Myocyte (in vitro differentiated cells): ENCODE data around the gene LPCAT2. TPM values are rescaled to one million over a fixed set of nuclear protein-coding genes. Genes with fewer than 3 reads are reported as not detected.

ENCODE experiments used
- DNase-seq: peaks from one replicate; pipeline ENCODE4 v3.0.0-alpha.2; 2012; ENCODE audit warnings: low read depth
- total RNA-seq: library from RNA; depleted of rRNA; stranded (reverse); fragments of >200 nt; gene quantifications from 2 replicates; pipeline ENCODE4 v1.2.3, GENCODE V29; 2014

The LPCAT2 gene
- total RNA-seq, 1 donor from 2014 or later, result 5.8 TPM

DNA sequence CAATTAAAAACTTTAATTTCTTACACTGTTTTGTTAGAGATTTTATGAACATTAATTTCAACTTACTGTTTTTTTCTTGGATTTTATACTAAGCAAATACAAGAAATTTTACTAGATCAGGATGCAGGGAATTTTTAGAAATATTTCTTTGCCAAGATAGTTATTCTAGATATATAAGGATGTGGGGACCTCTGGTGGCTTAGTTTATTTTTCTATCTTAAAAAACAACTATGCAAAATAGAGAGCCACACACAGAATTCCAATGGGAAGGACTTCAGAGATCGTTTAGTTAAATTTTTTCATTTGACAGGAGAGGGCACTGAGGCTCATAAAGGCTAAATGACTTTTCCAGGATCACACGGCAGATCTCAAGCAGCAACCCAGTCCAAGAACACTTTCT lies 34.6 kb downstream of the LPCAT2 start:
- DNase-seq, result peak; percentile 64

DNA sequence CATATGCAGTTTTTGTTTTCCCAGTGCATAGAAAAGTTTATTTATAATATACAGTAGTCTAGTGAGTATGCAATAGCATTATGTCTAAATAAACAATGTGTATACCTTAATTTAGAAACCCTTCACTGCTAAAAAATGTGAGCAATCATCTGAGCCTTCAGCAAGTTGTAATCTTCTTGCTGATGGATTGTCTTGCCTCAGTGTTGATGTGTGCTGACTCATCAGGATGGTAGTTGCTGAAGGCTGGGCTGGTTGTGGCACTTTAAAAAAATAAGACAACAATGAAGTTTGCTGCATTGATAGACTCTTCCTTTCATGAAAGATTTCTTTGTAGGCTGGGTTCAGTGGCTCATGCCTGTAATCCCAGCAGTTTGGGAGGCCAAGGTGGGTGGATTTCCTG lies 43.7 kb downstream of the LPCAT2 start:
- DNase-seq, result peak; percentile 50

DNA sequence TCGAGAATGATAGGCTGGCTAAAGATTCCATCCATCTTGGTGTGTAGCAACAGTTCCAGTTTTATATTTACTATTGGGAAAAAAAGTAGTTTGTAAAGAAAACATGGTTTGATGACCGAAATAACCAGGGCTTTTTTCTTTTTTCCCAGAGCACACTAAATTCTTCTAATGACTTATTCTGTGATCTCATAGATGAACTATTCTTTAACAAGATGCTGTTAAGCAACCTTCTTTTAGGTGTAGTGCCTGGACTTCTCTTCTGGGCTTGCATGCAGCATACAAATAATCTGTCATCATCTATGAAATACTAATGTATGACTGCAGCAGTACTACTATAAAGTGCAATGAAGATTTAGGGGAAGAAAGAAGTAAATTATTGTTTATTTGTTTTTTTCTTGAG lies 46.6 kb downstream of the LPCAT2 start:
- DNase-seq, result no peak

DNA sequence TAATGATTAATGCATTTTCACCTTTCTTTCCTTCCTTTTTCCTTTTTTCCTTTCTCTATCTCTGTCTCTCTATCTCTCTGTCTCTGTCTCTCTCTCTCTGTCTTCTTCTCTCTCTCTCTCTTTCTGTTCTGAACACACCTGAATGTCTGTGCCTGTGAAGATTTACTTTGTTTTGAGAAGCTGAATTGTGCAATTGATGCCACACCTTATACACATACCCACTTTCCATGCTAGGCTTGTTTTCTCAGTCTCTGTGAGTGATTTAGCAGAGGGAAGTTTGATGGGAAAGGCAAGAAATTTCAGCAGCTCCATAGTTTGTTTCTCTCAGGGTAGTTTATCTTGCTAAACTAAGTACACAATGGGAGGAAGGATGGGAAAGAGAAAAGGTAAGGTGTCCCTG lies 48.3 kb downstream of the LPCAT2 start:
- no peak for DNase-seq

DNA sequence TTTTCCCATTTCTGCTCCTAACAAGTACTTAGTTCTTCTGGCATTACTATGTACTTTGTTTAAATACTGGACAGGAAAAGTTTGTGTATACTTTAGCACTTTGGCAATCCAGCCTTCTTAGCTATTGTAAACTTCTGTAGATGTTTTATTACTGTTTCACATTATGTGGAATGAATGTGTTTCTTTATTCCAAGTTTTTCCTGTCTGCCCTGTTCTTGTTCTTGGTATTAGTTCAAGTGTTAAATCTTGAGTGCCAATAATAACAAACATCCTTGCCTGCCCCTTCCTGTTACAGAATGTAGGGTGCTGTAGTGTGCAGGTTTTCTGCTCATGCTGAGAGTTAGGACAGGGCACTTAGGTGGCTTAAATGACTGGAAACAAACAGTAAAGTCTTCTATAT lies 50.4 kb downstream of the LPCAT2 start:
- DNase-seq, result no peak

DNA sequence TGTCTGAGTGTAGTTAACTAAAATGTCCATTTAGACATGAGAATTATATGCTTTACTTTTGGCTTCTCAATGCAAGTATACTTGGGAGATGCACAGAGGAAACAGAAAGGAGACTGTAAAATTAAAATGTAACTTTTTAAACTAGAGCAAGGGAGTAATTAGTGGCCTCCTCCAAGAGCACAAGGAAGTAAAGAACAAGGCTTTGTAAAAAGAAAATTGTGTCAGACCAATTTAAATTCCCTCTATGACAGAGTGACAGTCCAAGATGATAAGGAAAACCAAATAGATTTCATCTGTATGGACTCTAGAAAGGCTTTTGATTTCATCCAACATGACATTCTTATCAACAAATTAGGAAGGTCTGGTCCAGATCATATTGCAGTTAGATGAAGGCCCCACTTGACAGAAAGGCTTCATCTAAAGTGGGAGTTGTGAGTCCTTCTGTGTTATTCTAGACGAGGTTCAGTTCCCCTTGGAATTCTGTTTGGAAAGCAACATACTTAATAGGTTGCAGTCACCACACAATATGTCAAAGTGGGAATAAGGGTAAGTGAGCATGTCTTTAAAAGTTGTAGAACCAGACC lies 51.2 kb downstream of the LPCAT2 start:
- DNase-seq, result no peak

DNA sequence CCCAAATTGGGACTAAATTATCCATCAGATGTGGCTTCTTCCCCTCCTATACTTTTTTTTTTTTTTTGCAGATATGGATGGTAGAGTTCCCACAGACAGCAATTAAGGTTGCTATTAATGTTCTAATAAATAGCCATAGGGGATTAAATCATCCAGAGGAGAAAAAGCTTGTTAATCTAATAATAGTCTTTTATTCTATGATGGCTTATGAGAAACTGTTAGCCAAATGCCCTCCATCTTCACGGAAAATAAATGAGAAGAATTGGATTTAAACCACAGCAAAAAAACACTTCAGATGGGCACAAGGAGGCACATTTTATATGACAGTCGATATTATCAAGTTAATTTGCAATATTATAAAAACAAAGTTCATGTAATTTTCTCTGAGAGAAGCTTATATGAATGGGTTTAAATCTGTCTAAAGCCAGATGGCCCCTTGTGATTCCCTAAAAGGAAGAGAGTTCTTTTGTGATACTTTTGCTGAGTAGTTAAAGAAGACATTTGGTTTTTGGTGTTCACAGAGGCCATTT lies 52.5 kb downstream of the LPCAT2 start:
- no peak for DNase-seq

DNA sequence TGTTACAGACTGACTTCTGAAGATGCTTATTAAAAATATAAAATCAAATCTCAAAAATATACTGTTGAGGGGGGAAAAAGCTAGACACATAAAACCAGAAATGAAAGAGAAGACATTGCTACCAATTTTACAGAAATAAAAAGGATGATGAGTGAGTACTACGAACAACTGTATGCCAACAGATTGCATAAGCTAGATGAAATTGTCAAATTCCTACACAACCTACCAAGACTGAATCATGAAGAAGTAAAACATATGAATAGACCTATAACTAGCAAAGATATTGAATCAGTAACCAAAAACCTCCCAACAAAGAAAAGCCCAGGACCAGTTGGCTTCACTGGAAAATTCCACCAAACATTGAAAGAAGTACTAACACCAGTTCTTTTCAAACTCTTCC lies 54.1 kb downstream of the LPCAT2 start:
- DNase-seq, result no peak

DNA sequence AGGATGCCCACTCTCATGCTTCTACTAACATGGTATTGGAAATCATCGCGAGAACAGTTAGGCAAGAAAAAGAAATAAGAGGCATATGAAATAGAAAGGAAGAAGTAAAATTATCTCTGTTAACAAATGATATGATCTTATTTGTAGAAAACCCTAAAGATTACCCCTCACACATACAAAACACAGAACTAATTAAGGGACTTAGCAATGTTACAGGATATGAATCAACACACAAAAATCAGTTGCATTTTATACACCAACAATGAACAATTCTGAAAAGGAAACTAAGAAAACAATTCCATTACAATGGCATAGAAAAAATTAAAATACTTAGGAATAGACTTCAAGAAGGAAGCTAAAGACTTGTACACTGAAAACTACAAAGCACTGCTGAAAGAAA lies 54.9 kb downstream of the LPCAT2 start:
- no peak for DNase-seq

DNA sequence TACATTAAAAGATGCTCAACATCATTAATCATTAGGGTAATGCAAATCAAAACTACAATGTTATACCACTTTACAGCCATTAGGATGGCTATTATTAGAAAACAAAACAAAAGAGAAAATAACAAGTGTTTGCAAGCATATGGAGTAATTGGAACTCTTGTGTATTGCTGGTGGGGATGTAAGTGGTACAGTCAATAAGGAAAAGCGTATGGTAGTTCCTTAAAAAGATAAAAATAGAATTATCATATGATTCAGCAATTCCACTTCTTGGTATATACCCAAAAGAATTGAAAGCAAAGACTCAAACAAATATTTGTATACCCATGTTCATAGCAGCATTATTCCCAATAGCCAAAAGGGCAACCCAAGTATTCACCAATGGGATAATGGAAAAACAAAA lies 56.2 kb downstream of the LPCAT2 start:
- no peak for DNase-seq

DNA sequence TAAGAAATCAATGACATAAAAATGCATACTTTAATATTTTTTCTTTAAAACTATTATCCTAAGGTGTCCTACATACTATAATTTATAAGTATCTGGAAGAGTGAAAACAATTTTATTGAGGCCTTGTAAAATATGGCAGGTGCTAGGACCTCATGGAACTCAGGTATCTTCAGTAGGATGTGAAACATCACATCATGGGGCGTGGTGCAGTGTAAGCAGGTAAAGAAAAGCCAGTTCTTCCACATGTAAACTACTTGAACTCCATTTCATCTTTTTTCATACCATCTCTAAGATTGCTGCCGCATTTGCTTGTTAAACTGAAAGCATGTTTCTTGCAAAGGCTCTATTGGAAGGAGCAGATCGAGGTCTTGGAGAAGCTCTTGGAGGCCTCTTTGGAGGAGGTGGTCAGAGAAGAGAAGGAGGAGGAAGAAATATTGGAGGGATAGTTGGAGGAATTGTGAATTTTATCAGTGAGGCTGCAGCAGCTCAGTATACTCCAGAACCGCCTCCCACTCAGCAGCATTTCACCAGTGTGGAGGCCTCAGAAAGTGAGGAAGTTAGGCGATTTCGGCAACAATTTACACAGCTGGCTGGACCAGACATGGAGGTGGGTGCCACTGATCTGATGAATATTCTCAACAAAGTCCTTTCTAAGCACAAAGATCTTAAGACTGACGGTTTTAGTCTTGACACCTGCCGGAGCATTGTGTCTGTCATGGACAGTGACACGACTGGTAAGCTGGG lies 57.7 kb downstream of the LPCAT2 start, which contains the start of gene CAPNS2:
Gene CAPNS2 (plus strand): TSS at position 253 of the 744 bp plus-strand sequence. CDS start 73 bp downstream, at position 326.
- DNase-seq, result no peak

DNA sequence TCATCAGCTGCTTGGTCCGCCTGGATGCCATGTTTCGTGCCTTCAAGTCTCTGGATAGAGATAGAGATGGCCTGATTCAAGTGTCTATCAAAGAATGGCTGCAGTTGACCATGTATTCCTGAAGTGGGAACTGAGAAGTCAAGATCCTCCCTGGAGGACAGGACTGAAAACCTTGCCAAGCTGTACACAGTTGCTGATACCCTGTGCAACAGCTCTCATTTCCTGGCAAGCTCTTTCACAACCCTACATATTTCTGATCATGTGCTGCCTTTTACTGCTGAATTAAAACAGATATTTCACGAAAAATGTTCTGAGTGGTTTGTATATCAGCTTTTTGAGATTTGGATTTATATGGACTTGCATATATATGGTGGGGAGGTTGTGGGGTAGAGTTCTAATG lies 58.5 kb downstream of the LPCAT2 start:
- peak; percentile 26 for DNase-seq

DNA sequence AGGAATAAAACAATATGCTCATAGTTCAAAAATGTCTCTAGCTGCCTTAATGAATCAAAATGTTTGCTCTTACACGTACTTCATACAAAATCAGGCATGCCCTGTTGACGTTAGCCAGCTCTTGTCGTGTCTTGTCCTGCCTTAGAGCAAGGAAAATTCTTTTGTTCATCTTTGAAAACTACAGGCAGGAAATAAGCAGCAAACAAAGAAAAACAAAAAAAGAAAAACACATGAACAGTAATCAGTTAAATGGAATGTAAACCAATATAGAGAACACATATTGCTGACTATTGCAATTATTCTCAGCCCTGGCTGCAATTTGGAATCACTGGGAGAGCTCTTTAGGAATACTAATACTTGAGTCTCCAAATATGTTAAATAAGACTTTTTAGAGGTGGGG lies 59.3 kb downstream of the LPCAT2 start:
- DNase-seq, result no peak

DNA sequence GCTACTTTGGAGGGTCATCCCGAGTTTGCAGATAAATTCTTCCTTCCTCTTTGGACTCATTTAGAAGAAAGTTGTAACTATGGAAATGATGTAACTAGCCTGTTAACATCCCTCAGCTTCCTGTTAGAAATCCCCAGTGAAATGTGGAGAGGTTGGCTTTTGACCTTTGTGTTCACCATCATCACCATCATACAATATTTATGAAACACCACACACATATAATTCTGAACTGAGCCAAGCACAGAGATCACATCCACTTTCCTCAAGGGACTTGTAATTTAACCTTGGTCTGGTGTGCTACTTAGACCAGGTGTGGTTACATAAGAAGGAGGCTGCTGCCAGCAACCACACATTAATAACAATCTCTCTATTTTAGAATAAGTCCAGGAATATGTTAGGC lies 60.2 kb downstream of the LPCAT2 start:
- peak; percentile 32 for DNase-seq

DNA sequence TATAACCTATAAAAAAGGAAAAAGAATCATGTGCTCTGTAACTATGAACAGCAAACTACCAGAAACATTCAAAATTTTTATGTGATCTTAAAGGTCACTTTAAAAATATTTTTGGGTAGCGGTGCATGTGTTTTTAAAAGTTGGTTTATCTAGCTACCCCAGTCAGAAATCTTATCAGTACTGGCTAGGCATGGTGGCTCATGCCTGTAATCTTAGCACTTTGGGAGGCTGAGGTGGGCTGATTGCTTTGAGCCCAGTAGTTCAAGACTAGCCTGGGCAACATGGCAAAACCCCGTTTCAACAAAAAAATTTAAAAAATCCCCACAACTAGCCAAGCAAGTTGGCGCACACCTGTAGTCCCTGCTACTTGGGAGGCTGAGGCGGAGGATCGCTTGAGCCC lies 61.3 kb downstream of the LPCAT2 start:
- DNase-seq, result no peak

DNA sequence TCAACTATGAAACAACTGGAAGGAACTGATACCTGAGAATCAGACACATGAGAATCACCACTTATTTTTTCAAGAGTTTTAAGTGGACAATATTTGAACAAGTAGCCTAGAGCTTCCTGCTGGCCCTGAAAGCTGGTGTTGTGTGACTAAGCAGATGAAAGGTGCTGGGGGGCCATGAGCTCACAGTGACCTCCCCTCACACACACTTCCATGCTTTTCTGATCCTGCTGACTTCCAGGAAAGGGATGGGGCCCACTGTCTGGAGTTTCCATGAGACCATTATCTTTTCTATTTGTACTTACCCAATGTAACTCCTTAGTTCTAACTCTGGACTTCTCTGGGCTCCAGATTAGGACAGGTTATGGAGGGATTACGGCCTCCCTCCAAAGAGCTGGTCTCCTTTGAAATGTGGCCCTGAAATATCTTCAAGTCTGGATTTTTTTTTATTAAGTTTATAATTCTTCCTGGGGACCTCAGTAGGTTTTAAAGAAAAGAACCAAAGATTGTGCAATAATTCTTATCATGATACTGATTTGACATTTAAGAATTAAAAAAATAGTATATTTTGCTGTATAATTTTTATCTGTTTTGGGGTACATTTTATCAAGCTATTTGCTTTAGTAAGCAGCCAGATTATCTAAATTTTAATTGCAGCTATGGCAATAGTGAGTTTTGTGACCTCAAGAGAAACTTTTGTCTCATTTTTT lies 62.5 kb downstream of the LPCAT2 start:
- no peak for DNase-seq

DNA sequence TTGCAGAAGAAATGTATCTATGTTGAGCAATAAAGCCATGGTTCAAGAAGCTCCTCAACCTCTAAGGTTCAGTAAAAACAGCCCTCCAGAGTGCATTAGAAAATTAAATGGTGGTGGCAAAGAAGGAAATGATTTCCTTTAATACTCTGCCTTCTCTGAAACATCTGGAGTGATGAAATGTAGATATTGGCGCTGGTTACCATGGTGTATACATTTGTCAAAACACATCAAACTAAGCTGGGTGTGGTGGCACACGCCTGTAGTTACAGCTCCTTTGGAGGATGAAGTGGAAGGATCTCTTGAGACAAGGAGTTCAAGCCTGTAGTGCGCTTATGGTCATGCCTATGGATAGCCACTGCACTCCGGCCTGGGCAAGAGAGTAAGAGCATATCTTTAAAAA lies 63.6 kb downstream of the LPCAT2 start:
- no peak for DNase-seq

DNA sequence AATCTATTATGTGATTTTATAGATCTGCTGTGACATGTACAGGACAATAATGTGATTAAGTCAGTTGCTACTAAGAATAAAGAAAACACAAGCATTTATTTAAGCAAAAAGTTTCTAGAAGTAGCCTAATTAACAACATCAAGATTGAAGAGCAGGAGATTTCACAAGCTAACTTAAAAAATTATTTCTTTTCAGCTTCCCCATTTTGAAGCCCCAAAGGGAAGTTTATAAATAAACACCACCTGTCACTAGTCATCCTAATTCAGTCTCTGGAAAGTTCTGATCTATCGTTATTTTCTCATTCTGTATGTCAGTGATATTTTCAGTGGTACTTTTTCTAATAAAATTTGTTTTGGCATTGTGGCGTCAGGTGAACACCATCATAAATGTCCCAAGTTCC lies 65.9 kb downstream of the LPCAT2 start:
- peak; percentile 19 for DNase-seq

DNA sequence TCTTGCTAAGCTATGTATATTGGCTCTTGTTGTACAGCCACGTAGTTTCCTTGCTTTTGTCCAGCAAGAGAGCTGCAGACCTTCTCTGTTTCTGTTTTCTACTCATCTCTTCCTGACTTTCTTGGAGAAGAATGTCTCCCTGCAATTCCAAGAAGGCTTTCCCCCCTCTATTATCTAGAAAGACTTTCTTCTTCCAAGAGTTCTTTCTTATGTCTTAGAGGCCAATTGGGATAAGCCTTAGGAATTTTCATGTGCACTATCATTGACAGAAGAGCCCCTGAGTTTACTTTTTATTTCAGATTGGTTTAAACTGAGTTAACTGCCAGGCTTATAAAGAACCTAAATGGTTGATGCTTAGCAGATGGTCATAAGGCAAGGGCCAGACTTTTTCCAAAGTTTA lies 66.6 kb downstream of the LPCAT2 start:
- no peak for DNase-seq

DNA sequence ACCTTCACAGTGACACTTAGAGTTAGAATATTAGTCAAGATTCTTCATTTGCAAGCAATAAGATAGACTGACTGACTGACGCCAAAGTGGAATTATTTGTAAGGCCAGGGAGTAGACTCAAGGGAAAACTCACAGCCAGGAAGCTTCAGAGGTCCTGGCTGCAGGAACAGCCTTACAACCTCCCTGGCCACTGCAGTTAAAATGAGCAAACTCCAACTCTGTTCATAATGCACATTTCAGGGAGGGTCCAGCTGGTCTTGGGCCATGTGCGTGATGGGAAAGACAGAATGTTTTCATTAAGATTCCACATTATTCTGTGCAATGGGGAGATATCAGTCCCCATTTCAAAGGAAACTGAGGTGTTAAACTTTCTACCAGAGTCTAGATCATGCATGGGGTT lies 67.5 kb downstream of the LPCAT2 start:
- DNase-seq, result no peak

DNA sequence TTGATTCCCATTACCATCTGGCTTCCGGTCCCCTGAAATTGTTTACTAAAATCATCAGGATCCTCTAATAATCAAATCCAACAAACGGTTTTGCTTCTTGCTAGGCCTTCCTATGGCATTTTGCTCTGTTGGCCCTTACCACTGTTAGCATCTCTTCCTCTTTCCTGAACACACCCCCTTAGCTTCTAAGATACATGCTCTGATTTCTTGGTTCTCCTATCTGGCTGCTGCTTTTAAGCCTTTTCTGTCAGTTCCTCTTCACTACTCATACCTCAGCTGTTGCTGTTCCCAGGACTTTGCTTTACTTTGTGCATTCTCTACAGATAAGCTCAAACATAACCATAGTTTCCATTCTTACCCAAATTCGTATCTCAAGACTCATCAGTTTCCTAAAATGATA lies 69.0 kb downstream of the LPCAT2 start:
- no peak for DNase-seq

DNA sequence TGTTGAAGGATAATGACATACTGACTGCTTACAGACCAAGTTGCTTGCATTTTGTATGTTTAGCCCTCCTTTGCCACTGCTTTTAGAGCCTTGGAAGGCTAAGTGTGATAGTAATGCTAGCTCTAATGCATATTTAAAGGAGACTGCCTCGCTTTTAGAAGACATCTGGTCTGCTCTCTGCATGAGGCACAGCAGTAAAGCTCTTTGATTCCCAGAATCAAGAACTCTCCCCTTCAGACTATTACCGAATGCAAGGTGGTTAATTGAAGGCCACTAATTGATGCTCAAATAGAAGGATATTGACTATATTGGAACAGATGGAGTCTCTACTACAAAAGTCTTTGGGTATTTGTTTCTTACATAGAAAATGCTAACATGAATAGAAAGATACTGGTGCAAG lies 76.8 kb downstream of the LPCAT2 start:
- DNase-seq, result no peak
